ENCODE measurements around the gene THRSP.

Gene THRSP

DNA sequence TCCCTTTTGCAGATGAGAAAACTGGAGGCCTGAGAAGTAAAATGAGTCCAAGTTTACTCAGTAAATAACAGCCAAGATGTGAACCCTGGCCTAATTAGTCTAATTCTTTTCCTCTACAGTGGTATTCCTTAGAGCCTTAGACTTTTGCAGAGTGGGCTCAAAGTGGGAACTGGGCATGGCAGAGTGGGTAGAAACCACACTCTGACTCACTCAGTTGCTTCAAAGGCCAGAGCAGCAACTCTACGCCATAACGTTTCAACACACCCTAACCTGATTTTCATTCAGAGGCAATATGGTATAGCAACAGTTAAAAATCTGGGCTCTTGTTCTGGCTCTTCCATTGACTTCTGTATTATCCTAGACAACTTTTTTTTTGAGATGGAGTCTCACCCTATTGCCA, 2.8 kb downstream of the THRSP start:
- no peak for DNase-seq (ENCODE audit: low read depth)
- TF ChIP-seq CTCF (IDR thresholded peaks at IDR 0.05; ENCODE audit: low read depth, low read length, missing control alignments) = no peak
- no peak overlapping the region for H3K4me3 ChIP-seq (ENCODE audit: low read depth, low read length)

GRCh38 chr11:78067704-78068103, 4.0 kb downstream of the THRSP start:
- no peak overlapping the region for H3K4me3 ChIP-seq (ENCODE audit: low read depth, low read length)
- no peak for TF ChIP-seq CTCF (IDR thresholded peaks at IDR 0.05; ENCODE audit: low read depth, low read length, missing control alignments)
- DNase-seq (ENCODE audit: low read depth) = no peak

GRCh38 chr11:78069465-78069864, 5.8 kb downstream of the THRSP start:
- no peak overlapping the region for H3K4me3 ChIP-seq (ENCODE audit: low read depth, low read length)
- no peak for TF ChIP-seq CTCF (IDR thresholded peaks at IDR 0.05; ENCODE audit: low read depth, low read length, missing control alignments)
- DNase-seq (ENCODE audit: low read depth) = no peak

GRCh38 chr11:78070621-78071020, 7.0 kb downstream of the THRSP start:
- no peak for DNase-seq (ENCODE audit: low read depth)
- TF ChIP-seq CTCF (IDR thresholded peaks at IDR 0.05; ENCODE audit: low read depth, low read length, missing control alignments) = no peak
- H3K4me3 ChIP-seq (ENCODE audit: low read depth, low read length) = no peak overlapping the region

DNA sequence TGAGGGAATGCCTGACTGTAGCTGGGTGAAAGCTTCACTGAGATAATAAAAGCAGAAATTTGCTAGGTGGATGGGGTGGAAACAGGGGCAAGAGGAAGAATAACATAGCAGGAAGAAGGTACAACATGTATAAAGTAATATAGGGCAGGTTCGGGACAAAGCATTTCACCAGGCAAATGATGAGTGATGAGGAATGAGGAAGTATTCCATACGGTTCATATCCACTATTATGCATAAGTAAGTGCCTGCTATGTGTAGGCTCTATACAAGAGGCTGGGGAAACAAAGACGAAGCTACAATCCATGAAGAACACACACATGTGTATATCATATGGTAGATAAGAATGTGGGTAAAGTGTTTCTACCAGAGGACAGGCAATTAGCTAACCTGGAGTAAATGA, 8.1 kb downstream of the THRSP start:
- DNase-seq (ENCODE audit: low read depth) = no peak
- no peak for TF ChIP-seq CTCF (IDR thresholded peaks at IDR 0.05; ENCODE audit: low read depth, low read length, missing control alignments)
- no peak overlapping the region for H3K4me3 ChIP-seq (ENCODE audit: low read depth, low read length)

GRCh38 chr11:78072455-78072854, 8.8 kb downstream of the THRSP start:
- TF ChIP-seq CTCF (IDR thresholded peaks at IDR 0.05; ENCODE audit: low read depth, low read length, missing control alignments) = no peak
- no peak overlapping the region for H3K4me3 ChIP-seq (ENCODE audit: low read depth, low read length)
- no peak for DNase-seq (ENCODE audit: low read depth)

DNA sequence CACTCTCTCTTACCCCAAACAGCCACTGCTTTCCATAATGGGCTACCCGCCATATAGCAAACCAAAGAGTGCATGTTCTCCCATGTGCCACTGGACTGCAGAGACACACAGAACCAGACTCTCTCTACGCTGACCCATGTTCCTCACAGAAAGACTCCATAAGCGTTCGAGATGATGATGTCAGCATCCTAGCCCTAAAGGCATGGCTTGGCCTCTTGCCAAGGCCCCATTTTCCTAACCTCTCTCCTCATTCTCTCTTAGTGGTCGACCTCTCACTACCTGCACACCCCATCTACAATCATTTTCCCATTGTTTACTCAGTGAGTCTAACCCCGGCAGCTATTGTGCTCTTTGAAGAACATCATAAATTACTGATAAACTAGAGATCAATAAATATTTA, 11.1 kb downstream of the THRSP start:
- TF ChIP-seq CTCF (IDR thresholded peaks at IDR 0.05; ENCODE audit: low read depth, low read length, missing control alignments) = no peak
- H3K4me3 ChIP-seq (ENCODE audit: low read depth, low read length) = no peak overlapping the region
- no peak for DNase-seq (ENCODE audit: low read depth)

Data from GM12864 (cell line).